Rectal smooth muscle tissue (tissue), 1 donor: Measurements from ENCODE around the gene BCL2L14.

Experiments used
- H3K27ac ChIP-seq: one replicate; pipeline ENCODE4 v1.7.0; 2013; ENCODE audit warnings: low read depth, low read length, inconsistent platforms
- H3K27me3 ChIP-seq: one replicate; pipeline ENCODE4 v1.7.0; 2013; ENCODE audit warnings: low read length; ENCODE audit not compliant: control insufficient read depth, insufficient read depth
- H3K36me3 ChIP-seq: one replicate; pipeline ENCODE4 v1.7.0; 2013; ENCODE audit warnings: low read length; ENCODE audit not compliant: control insufficient read depth, insufficient read depth
- H3K4me1 ChIP-seq: one replicate; pipeline ENCODE4 v1.7.0; 2013; ENCODE audit warnings: low read length; ENCODE audit not compliant: control insufficient read depth, insufficient read depth
- H3K4me3 ChIP-seq: one replicate; pipeline ENCODE4 v1.7.0; 2013; ENCODE audit warnings: low read length
- H3K9ac ChIP-seq: one replicate; pipeline ENCODE4 v1.7.0; 2013; ENCODE audit warnings: low read length

The BCL2L14 gene

DNA sequence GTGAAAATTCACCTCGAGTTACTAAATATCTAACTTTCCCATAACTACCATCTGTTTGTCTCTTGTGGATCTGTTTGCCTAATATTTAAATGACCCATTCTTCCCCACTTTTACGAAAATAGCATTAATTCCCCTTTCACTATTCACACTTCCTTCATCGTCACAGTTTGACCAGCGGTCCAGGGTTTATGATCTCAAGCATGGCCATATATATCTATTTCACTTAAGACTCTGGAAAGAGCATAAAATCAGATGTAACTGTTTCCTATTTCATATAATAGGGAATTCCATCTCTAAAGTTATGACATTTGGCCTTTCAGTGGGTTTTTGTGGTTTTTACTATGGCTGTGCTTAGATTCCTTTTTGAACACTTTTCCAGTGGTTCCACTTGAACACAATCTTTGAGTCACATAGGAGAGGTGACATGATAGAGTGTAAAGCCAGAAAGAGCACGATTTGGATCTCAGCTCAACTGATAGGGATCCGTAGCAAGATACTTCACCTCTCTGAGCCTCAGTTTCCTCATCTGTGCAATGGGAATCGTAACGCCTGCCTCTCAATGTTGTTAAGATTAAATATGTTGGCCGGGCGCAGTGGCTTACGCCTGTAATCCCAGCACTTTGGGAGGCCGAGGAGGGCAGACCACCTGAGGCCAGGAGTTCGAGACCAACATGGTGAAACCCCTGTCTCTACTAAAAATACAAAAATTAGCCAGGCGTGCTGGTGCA lies 754 bp upstream of the BCL2L14 start:
- Histone ChIP-seq H3K36me3 (no peaks in the 10 kb centered on the region), H3K9ac (no peak overlapping the region), H3K4me1 (no peaks in the 10 kb centered on the region), H3K4me3 (no peak overlapping the region), H3K27me3 (no peaks in the 10 kb centered on the region), H3K27ac (no peak overlapping the region)

DNA sequence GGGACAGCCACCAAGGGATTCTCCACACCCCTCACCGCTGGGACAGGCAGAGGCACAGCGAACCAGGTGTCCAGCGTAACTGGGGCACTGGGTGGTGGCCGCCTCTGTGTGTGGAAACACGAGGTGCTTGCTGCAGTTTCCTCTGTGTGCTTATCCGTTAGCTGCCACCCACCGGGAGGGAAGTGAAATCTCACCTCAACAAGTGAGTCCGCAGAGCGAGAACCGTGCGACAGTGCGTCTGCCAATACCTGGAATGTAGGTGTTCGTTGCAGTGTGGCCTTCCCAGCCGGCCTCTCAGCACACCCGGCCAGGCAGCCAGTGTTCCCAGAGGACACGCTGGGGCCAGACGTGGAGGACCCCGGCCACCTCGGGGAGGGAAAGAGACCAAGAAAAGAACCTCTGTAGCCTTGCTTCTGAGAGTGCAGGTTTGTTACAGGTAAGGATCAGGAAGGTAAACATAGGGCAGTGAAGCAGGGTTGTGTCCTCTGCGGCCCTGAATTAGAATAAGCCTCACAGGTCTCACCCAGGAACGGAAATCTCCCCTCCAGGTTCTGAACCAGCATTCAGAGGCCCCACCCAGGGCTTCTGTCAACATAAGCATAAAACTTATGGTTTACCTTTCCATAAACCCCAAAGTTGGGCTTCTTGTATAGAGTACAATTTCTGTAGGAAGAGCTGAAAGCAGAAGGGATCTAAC lies 1.5 kb downstream of the BCL2L14 start:
- H3K4me3 ChIP-seq, result peak overlapping the region; percentile 57
- no peak overlapping the region for H3K27ac ChIP-seq
- no peaks in the 10 kb centered on the region for H3K27me3 ChIP-seq
- no peaks in the 10 kb centered on the region for H3K4me1 ChIP-seq
- H3K36me3 ChIP-seq, result no peaks in the 10 kb centered on the region
- no peak overlapping the region for H3K9ac ChIP-seq

DNA sequence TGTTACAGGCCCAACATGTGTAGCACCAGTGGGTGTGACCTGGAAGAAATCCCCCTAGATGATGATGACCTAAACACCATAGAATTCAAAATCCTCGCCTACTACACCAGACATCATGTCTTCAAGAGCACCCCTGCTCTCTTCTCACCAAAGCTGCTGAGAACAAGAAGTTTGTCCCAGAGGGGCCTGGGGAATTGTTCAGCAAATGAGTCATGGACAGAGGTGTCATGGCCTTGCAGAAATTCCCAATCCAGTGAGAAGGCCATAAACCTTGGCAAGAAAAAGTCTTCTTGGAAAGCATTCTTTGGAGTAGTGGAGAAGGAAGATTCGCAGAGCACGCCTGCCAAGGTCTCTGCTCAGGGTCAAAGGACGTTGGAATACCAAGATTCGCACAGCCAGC lies 8.6 kb downstream of the BCL2L14 start:
- H3K27me3 ChIP-seq, result no peaks in the 10 kb centered on the region
- no peak overlapping the region for H3K9ac ChIP-seq
- no peak overlapping the region for H3K4me3 ChIP-seq
- no peaks in the 10 kb centered on the region for H3K36me3 ChIP-seq
- H3K27ac ChIP-seq, result no peak overlapping the region
- H3K4me1 ChIP-seq, result no peaks in the 10 kb centered on the region

DNA sequence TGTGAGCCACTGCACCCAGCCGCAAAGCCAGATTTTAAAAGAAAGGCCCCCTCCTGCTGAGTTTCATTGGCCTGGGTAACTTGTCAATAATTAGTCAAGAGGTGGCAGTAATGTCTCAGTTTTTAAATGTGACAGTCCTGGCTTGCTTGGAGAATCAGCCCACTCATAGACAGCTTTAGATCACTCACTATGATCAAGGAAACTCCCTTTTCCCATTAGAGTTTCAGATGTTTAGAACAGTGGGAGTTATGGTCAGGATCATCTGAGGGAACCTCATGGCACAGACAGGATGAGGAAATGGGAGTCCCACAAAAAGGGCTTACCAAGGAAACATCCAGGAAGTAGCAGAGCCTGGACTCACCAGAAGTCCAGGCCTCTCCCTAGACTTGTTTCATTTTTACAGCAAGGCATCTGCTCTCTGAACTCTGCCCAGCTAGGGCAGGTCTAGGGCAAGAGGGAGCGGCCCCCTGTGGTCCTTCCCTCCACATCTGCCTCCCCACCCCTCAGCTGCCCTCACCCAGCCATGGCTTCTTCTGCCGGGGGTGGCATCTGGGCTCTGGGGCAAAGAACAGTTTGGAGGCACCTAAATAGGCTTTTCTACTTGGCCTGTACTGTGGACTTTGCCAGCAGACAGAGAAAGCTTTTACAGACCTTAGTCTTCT lies 11.2 kb downstream of the BCL2L14 start:
- Histone ChIP-seq H3K36me3 (no peaks in the 10 kb centered on the region), H3K27ac (no peak overlapping the region), H3K4me1 (no peaks in the 10 kb centered on the region), H3K9ac (no peak overlapping the region), H3K27me3 (no peaks in the 10 kb centered on the region), H3K4me3 (no peak overlapping the region)

DNA sequence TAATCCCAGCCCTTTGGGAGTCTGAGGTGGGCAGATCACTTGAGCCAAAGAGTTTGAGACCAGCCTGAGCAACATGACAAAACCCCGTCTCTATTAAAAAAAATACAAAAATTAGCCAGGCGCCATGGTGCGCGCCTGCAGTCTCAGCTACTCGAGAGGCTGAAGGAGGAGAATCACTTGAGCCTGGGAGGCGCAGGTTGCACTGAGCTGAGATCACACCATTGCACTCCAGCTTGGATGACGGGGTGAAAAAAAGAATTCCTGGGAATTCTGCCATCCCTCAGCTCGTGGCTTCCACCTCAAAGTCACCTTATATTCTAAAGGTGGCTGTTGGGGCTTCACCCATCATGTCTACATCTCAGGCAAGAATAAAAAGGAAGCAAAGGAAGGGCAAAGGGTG lies 12.9 kb downstream of the BCL2L14 start:
- H3K9ac ChIP-seq, result no peak overlapping the region
- H3K27ac ChIP-seq, result no peak overlapping the region
- H3K4me3 ChIP-seq, result no peak overlapping the region
- H3K36me3 ChIP-seq, result no peaks in the 10 kb centered on the region
- H3K4me1 ChIP-seq, result no peaks in the 10 kb centered on the region
- H3K27me3 ChIP-seq, result no peaks in the 10 kb centered on the region

DNA sequence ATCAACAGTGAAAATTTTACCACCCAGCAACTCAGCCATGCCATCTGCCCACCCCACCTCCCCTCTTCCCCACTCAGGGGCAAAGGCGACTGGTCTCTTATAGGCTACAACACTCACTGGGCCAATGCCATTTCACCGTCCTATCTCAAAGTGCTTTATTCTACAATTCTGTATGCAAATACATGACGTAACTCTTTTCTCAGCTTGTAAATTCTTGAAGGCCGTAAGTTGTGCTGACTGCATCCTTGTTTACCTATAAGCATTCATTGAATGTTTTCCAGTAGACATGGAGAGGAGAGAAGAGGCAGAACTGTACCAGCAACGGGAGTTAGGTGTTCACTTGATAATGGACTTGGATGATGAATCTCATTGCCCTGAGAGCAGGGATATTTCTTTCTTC lies 15.6 kb downstream of the BCL2L14 start:
- Histone ChIP-seq H3K36me3 (no peaks in the 10 kb centered on the region), H3K27ac (no peak overlapping the region), H3K9ac (no peak overlapping the region), H3K4me1 (no peaks in the 10 kb centered on the region), H3K4me3 (no peak overlapping the region), H3K27me3 (no peaks in the 10 kb centered on the region)

DNA sequence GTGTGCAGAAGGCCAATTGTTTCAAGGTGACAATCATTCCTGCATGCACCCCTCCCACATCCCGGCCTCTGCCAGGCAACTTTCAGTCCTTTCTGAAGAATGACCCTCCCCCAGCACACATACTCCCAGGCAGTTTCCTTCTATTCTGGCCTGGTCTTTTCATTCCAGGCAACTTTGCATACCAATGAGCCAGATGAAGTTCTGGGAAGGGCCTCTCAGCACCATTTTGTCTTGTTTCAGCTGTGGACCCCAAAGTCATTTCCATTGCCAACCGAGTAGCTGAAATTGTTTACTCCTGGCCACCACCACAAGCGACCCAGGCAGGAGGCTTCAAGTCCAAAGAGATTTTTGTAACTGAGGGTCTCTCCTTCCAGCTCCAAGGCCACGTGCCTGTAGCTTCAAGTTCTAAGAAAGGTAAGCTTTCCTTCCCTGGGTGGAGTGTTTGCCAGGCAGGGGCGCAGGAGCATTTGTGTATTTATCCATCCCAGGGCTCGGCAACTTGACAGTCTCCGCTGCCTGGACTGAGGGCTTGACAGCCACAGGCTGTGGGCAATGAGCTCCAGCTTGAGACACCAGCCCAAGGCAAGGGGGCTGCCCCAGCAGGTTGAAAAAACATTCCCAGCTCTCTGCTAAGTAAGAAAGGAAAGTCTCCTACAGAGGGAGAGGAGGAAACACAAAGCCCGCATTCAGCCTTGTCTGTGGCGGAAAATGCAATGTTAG lies 16.4 kb downstream of the BCL2L14 start:
- H3K27me3 ChIP-seq, result no peaks in the 10 kb centered on the region
- no peaks in the 10 kb centered on the region for H3K36me3 ChIP-seq
- H3K4me3 ChIP-seq, result no peak overlapping the region
- no peaks in the 10 kb centered on the region for H3K4me1 ChIP-seq
- no peak overlapping the region for H3K9ac ChIP-seq
- no peak overlapping the region for H3K27ac ChIP-seq

DNA sequence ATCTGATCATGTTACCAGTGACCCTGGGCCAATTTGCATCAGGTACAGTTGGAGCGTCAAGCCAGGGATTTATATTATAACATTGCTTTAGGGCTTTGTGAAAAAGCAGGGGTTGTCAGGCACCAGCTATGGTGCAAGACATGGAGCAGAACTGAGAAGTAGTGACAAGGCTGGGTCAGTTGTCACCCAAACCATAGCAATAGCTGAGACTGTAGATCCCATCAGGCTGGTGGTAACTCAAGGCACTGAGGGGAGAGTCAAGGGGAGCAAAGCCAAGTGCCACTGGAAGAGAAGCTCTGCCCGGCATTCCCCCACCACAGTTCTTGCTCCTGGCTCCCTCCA lies 16.9 kb downstream of the BCL2L14 start:
- H3K4me1 ChIP-seq, result no peaks in the 10 kb centered on the region
- H3K4me3 ChIP-seq, result no peak overlapping the region
- H3K27me3 ChIP-seq, result no peaks in the 10 kb centered on the region
- no peak overlapping the region for H3K27ac ChIP-seq
- H3K9ac ChIP-seq, result no peak overlapping the region
- no peaks in the 10 kb centered on the region for H3K36me3 ChIP-seq

DNA sequence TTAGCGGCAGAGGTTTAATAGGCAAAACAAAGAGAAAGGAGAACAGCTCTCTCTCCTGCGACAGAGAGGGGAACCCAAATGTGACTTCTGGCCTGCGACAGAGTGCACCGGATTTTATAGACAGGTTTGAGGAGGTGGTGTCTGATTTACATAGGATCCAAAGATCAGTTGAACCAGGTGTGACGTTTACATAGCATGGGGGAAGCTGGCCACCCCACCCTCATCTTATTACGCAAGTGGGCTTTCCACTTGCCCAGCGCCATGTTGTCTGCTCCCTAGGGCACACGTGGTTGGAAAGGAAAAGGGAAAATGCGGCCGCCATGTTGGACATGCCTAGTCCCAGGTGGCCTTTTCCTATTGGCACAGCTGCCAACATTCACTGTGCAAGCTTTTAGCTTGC lies 17.4 kb downstream of the BCL2L14 start:
- Histone ChIP-seq H3K36me3 (no peaks in the 10 kb centered on the region), H3K4me3 (no peak overlapping the region), H3K9ac (no peak overlapping the region), H3K27ac (no peak overlapping the region), H3K4me1 (no peaks in the 10 kb centered on the region), H3K27me3 (no peaks in the 10 kb centered on the region)

DNA sequence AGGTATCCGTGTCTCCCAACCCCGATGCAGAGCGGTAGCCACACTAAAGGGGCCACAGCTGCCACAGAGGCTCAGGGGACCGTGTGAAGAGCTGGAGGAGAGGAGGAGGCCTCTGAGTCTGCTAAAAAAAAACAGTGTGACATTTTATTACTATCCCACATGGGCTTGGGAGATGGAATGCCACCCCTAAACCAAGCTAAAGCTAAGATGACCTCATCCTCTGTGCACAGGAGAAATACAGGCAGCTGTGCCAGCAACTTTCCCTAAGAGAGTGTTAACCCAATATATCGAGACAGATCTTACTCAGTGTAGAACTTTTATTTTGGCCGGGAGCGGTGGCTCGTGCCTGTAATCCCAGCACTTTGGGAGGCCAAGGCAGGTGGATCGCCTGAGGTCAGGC lies 18.0 kb downstream of the BCL2L14 start:
- no peak overlapping the region for H3K9ac ChIP-seq
- H3K36me3 ChIP-seq, result no peaks in the 10 kb centered on the region
- no peaks in the 10 kb centered on the region for H3K4me1 ChIP-seq
- no peaks in the 10 kb centered on the region for H3K27me3 ChIP-seq
- no peak overlapping the region for H3K4me3 ChIP-seq
- H3K27ac ChIP-seq, result no peak overlapping the region

DNA sequence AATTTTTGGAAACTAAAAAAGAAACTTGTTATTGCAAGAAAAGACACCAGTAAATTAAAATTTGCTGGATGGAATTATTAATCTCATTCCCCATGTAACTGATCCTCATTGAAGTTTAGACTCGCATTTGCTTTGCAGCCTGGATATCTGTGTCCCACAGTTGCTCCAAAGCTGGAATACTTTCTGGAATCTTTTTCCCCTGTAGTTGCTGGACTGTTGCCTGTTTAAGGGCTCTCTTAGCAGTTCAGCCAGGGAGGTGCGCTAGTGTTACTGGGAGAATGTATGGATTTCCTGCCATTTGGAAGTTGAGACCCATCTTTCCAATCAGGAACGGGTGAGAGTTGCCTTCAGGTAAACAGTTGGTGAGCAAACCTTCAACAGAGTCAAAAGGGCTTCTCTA lies 20.3 kb downstream of the BCL2L14 start:
- Histone ChIP-seq H3K4me1 (no peaks in the 10 kb centered on the region), H3K36me3 (no peaks in the 10 kb centered on the region), H3K4me3 (no peak overlapping the region), H3K27me3 (no peaks in the 10 kb centered on the region), H3K27ac (no peak overlapping the region), H3K9ac (no peak overlapping the region)

DNA sequence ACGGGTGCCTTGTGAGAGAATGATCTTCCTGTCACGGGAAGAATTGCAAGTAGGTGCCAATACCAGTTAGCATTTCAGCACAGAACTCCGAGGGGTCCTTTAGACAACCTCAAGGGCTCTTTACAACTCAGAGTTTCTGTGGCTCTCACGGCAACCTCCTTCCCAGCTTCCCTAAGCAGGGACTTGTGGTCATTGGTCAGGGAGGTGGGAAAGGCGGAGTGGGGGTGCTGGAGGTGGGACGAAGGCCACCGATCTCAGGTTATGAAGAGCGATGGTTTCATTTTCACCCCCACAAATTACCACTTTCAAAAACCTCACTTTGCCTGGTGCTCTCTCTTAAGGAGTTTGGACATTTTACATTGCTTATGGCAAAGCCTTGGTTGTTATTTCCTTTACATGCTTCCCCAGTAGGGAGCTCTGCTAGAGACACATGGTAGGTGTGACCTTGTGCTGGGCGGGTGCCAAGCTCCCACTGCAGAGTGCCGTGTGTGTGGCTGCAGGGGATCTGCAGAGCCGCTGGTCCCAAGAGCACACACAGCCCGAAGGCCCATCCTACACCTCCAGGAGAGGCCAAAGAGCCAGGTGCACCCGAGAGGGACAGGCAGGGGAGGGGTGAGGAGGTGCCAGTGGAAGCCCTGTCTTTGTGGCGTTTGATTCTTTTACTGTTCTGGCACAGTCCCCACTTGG lies 21.4 kb downstream of the BCL2L14 start:
- Histone ChIP-seq H3K27me3 (no peaks in the 10 kb centered on the region), H3K4me1 (no peaks in the 10 kb centered on the region), H3K4me3 (no peak overlapping the region), H3K27ac (no peak overlapping the region), H3K9ac (no peak overlapping the region), H3K36me3 (no peaks in the 10 kb centered on the region)
